H9 (cell line): Measurements from ENCODE around the gene HIPK1. TPM values are rescaled to one million over a fixed set of nuclear protein-coding genes. Genes with fewer than 3 reads are reported as not detected.

Source experiments
- DNase-seq: peaks from one replicate; pipeline ENCODE4 v3.0.0-alpha.2; 2017
- H2AFZ ChIP-seq: one replicate; pipeline ENCODE4 v1.6.1; 2013; ENCODE audit warnings: mild to moderate bottlenecking, low read length, control low read depth, moderate library complexity
- H2AK5ac ChIP-seq: 2 replicates; pipeline ENCODE4 v1.6.1; 2013; ENCODE audit warnings: low read length, control low read depth, mixed read lengths; ENCODE audit not compliant: insufficient read length
- H2BK120ac ChIP-seq: one replicate; pipeline ENCODE4 v1.6.1; 2013; ENCODE audit warnings: low read depth, mild to moderate bottlenecking, low read length, control low read depth, inconsistent platforms; ENCODE audit not compliant: poor library complexity, severe bottlenecking
- H2BK12ac ChIP-seq: 2 replicates; pipeline ENCODE4 v1.6.1; 2013; ENCODE audit warnings: low read length, control low read depth, mixed read lengths, low read depth; ENCODE audit not compliant: insufficient read length
- H2BK15ac ChIP-seq: 2 replicates; pipeline ENCODE4 v1.6.1; 2013; ENCODE audit warnings: low read depth, low read length, control low read depth
- H2BK20ac ChIP-seq: one replicate; pipeline ENCODE4 v1.6.1; 2013; ENCODE audit warnings: low read depth, mild to moderate bottlenecking, low read length, control low read depth, inconsistent platforms; ENCODE audit not compliant: poor library complexity, severe bottlenecking
- H2BK5ac ChIP-seq: 2 replicates; pipeline ENCODE4 v1.6.1; 2013; ENCODE audit warnings: low read length, control low read depth, mixed read lengths; ENCODE audit not compliant: insufficient read length
- H3K14ac ChIP-seq: 2 replicates; pipeline ENCODE4 v1.6.1; 2013; ENCODE audit warnings: low read length, control low read depth; ENCODE audit not compliant: insufficient read depth
- H3K18ac ChIP-seq: 2 replicates; pipeline ENCODE4 v1.6.1; 2013; ENCODE audit warnings: low read depth, mild to moderate bottlenecking, mixed read lengths, low read length, control low read depth; ENCODE audit not compliant: insufficient read length
- H3K23ac ChIP-seq: 2 replicates; pipeline ENCODE4 v1.6.1; 2013; ENCODE audit warnings: low read length, control low read depth, mixed read lengths, low read depth; ENCODE audit not compliant: insufficient read length
- H3K23me2 ChIP-seq: 2 replicates; pipeline ENCODE4 v1.6.1; 2013; ENCODE audit warnings: low read depth, mild to moderate bottlenecking, mixed read lengths, low read length, control low read depth; ENCODE audit not compliant: insufficient read length, poor library complexity, severe bottlenecking
- H3K27ac ChIP-seq: 2 replicates; pipeline ENCODE4 v1.5.1; 2013; ENCODE audit warnings: low read length, control low read depth, mixed read lengths, low read depth; ENCODE audit not compliant: insufficient read length
- H3K27me3 ChIP-seq: 2 replicates; pipeline ENCODE4 v1.6.1; 2013; ENCODE audit warnings: low read length, control low read depth, inconsistent platforms; ENCODE audit not compliant: insufficient read depth
- H3K4ac ChIP-seq: 2 replicates; pipeline ENCODE4 v1.6.1; 2013; ENCODE audit warnings: low read depth, mild to moderate bottlenecking, control low read depth, inconsistent platforms, low read length, moderate library complexity
- H3K4me1 ChIP-seq: 2 replicates; pipeline ENCODE4 v1.6.1; 2013; ENCODE audit warnings: low read length, control low read depth, inconsistent platforms; ENCODE audit not compliant: insufficient read depth
- H3K4me2 ChIP-seq: 2 replicates; pipeline ENCODE4 v1.6.1; 2013; ENCODE audit warnings: low read length, control low read depth, mixed read lengths; ENCODE audit not compliant: insufficient read length, insufficient read depth
- H3K56ac ChIP-seq: 2 replicates; pipeline ENCODE4 v1.6.1; 2013; ENCODE audit warnings: low read depth, mild to moderate bottlenecking, mixed read lengths, low read length, control low read depth; ENCODE audit not compliant: insufficient read length
- H3K79me1 ChIP-seq: 2 replicates; pipeline ENCODE4 v1.6.1; 2013; ENCODE audit warnings: low read depth, mild to moderate bottlenecking, moderate library complexity, low read length, control low read depth, inconsistent platforms; ENCODE audit not compliant: insufficient read depth, poor library complexity, severe bottlenecking
- H3K79me2 ChIP-seq: 2 replicates; pipeline ENCODE4 v1.6.1; 2013; ENCODE audit warnings: low read length, control low read depth, inconsistent platforms; ENCODE audit not compliant: insufficient read depth
- H3K9ac ChIP-seq: 2 replicates; pipeline ENCODE4 v1.6.1; 2013; ENCODE audit warnings: low read length, control low read depth, mixed read lengths; ENCODE audit not compliant: insufficient read length; ENCODE audit errors: extremely low read depth
- H3K9me3 ChIP-seq: one replicate; pipeline ENCODE4 v1.6.1; 2013; ENCODE audit warnings: low read depth, low read length, inconsistent platforms; ENCODE audit not compliant: control insufficient read depth
- H3T11ph ChIP-seq: one replicate; pipeline ENCODE4 v1.6.1; 2013; ENCODE audit warnings: mild to moderate bottlenecking, low read length, control low read depth, inconsistent platforms
- H4K20me1 ChIP-seq: one replicate; pipeline ENCODE4 v1.6.1; 2013; ENCODE audit not compliant: control insufficient read depth, insufficient read length, insufficient read depth
- H4K5ac ChIP-seq: 2 replicates; pipeline ENCODE4 v1.6.1; 2013; ENCODE audit warnings: low read depth, mild to moderate bottlenecking, mixed read lengths, low read length, control low read depth; ENCODE audit not compliant: insufficient read length
- H4K8ac ChIP-seq: replicated peaks from 2 replicates; pipeline ENCODE4 v1.6.1; 2013; ENCODE audit warnings: low read length, control low read depth, mixed read lengths, low read depth; ENCODE audit not compliant: insufficient read length
- H4K91ac ChIP-seq: 2 replicates; pipeline ENCODE4 v1.6.1; 2013; ENCODE audit warnings: low read depth, mild to moderate bottlenecking, moderate library complexity, mixed read lengths, low read length, control low read depth; ENCODE audit not compliant: insufficient read length
- H3K27ac Mint-ChIP-seq, 3 experiments: 2 replicates in 2 of 3; 3 replicates in 1 of 3; pipeline ENCODE4 v1.8.0; 2020 to 2021; ENCODE audit warnings: mixed read lengths in 3 of 3, mild to moderate bottlenecking in 1 of 3, moderate library complexity in 1 of 3
- H3K27me3 Mint-ChIP-seq: 2 replicates; pipeline ENCODE4 v1.8.0; 2021; ENCODE audit warnings: low read depth, mild to moderate bottlenecking, moderate library complexity, mixed read lengths
- H3K36me3 Mint-ChIP-seq, 3 experiments: 2 replicates in 2 of 3; 3 replicates in 1 of 3; pipeline ENCODE4 v1.8.0; 2020 to 2021; ENCODE audit warnings: low read depth in 3 of 3, mixed read lengths in 3 of 3; ENCODE audit not compliant: insufficient read depth in 1 of 3
- H3K4me1 Mint-ChIP-seq, 2 experiments: 2 replicates each; pipeline ENCODE4 v1.8.0; 2020; ENCODE audit warnings: mixed read lengths in 2 of 2
- H3K4me3 Mint-ChIP-seq, 2 experiments: 2 replicates in 1 of 2; 3 replicates in 1 of 2; pipeline ENCODE4 v1.8.0; 2020 to 2021; ENCODE audit warnings: mild to moderate bottlenecking in 2 of 2, mixed read lengths in 2 of 2, moderate library complexity in 1 of 2
- H3K9me3 Mint-ChIP-seq, 2 experiments: 2 replicates in 1 of 2; 3 replicates in 1 of 2; pipeline ENCODE4 v1.8.0; 2020; ENCODE audit warnings: mild to moderate bottlenecking in 2 of 2, mixed read lengths in 2 of 2, moderate library complexity in 1 of 2
- whole genome bisulfite sequencing: extraction: QIAGEN DNeasy Blood & Tissue Kit; methylation state at CpG from one replicate; pipeline ENCODE4 v1.1.7; 2013; ENCODE audit warnings: missing lambda C conversion rate, low lambda C conversion rate, mixed read lengths; ENCODE audit not compliant: insufficient read length; ENCODE audit errors: extremely low coverage; 5-methylcytosine and 5-hydroxymethylcytosine counted together
- total RNA-seq: library from RNA; stranded (reverse); gene quantifications from 2 replicates; pipeline ENCODE4 v1.2.1, GENCODE V29; 2021
- TF ChIP-seq, protein P1 (sequence below): fragments of 200-600 bp; sonication (generic); conservative IDR thresholded peaks from 3 replicates; pipeline ENCODE4 v1.8.0; 2021; ENCODE audit warnings: antibody characterized with exemption, mild to moderate bottlenecking

HIPK1 gene
- total RNA-seq, 1 experiment from 2014 or later, result 65.7 TPM

DNA sequence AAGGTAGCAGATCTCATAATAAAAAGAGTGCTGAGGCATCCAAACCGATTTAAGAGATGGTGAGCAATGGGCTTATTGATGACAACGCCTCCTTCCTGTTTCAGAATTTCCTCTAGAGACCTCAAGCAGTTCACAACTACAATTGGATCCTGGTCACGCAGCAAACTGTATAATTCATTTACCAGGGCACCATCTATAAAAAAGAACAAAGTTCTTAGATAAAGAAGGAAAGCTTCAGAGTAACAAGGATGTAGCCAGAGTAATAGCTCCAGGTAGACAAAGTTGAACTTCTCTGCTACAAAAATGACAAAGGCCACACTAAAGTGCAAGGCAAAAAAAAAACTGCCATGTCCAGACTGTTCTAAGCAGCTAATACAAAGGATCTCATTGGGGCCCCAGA lies 27.9 kb upstream of the HIPK1 start:
- H3K4me1 ChIP-seq, result no peaks in the 10 kb centered on the region
- Mint-ChIP-seq H3K4me3 (no peak overlapping the region), H3K27ac (no peak overlapping the region), H3K4me1 (peaks cover 10 to 11% of the 10 kb centered on the region in 2 experiments), H3K27me3 (no peaks in the 10 kb centered on the region), H3K9me3 (no peaks in the 10 kb centered on the region), H3K36me3 (peaks cover 2 to 27% (median 17%) of the 10 kb centered on the region in 3 experiments; a peak in 4 of 7 replicates)
- no peaks in the 10 kb centered on the region for H3K27me3 ChIP-seq
- no peak overlapping the region for H3K4ac ChIP-seq
- no peak overlapping the region for H3K23ac ChIP-seq
- TF ChIP-seq, protein P1, sequence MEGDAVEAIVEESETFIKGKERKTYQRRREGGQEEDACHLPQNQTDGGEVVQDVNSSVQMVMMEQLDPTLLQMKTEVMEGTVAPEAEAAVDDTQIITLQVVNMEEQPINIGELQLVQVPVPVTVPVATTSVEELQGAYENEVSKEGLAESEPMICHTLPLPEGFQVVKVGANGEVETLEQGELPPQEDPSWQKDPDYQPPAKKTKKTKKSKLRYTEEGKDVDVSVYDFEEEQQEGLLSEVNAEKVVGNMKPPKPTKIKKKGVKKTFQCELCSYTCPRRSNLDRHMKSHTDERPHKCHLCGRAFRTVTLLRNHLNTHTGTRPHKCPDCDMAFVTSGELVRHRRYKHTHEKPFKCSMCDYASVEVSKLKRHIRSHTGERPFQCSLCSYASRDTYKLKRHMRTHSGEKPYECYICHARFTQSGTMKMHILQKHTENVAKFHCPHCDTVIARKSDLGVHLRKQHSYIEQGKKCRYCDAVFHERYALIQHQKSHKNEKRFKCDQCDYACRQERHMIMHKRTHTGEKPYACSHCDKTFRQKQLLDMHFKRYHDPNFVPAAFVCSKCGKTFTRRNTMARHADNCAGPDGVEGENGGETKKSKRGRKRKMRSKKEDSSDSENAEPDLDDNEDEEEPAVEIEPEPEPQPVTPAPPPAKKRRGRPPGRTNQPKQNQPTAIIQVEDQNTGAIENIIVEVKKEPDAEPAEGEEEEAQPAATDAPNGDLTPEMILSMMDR, result no peak
- no peak for DNase-seq
- H3K4me2 ChIP-seq, result no peak overlapping the region
- H2BK5ac ChIP-seq, result no peak overlapping the region
- no peak overlapping the region for H4K91ac ChIP-seq
- no peak overlapping the region for H2AFZ ChIP-seq
- H3K23me2 ChIP-seq, result peaks cover 11% of the 10 kb centered on the region
- H2AK5ac ChIP-seq, result no peak overlapping the region
- no peaks in the 10 kb centered on the region for H4K20me1 ChIP-seq
- no peak overlapping the region for H4K8ac ChIP-seq
- no peak overlapping the region for H2BK15ac ChIP-seq
- no peak overlapping the region for H3T11ph ChIP-seq
- no peak overlapping the region for H3K18ac ChIP-seq
- H3K9me3 ChIP-seq, result no peaks in the 10 kb centered on the region
- H3K27ac ChIP-seq, result no peak overlapping the region
- no peak overlapping the region for H3K9ac ChIP-seq
- no peak overlapping the region for H2BK120ac ChIP-seq
- no peak overlapping the region for H4K5ac ChIP-seq
- no CpG with 5 or more reads among the region's 3 CpGs for WGBS
- no peak overlapping the region for H3K56ac ChIP-seq
- no peak overlapping the region for H2BK12ac ChIP-seq
- no peaks in the 10 kb centered on the region for H3K79me2 ChIP-seq
- no peaks in the 10 kb centered on the region for H3K79me1 ChIP-seq
- no peak overlapping the region for H2BK20ac ChIP-seq
- H3K14ac ChIP-seq, result no peak overlapping the region
